Measurements from ENCODE around the gene ABHD16A. TPM values are rescaled to one million over a fixed set of nuclear protein-coding genes. Genes with fewer than 3 reads are reported as not detected.

Gene ABHD16A
- total RNA-seq, 1 experiment from 2014 or later = 47.2 TPM

- TF ChIP-seq POLR2AphosphoS5 (IDR thresholded peaks at IDR 0.05; ENCODE audit: low read depth, low read length) (no peak), TCF7L2 (IDR thresholded peaks at IDR 0.05; ENCODE audit: low read depth, low read length) (no peak), SIN3A (IDR thresholded peaks at IDR 0.05; ENCODE audit: borderline replicate concordance, insufficient read depth, low read depth, low read length) (no peak)
- TF ChIP-seq, protein P1, sequence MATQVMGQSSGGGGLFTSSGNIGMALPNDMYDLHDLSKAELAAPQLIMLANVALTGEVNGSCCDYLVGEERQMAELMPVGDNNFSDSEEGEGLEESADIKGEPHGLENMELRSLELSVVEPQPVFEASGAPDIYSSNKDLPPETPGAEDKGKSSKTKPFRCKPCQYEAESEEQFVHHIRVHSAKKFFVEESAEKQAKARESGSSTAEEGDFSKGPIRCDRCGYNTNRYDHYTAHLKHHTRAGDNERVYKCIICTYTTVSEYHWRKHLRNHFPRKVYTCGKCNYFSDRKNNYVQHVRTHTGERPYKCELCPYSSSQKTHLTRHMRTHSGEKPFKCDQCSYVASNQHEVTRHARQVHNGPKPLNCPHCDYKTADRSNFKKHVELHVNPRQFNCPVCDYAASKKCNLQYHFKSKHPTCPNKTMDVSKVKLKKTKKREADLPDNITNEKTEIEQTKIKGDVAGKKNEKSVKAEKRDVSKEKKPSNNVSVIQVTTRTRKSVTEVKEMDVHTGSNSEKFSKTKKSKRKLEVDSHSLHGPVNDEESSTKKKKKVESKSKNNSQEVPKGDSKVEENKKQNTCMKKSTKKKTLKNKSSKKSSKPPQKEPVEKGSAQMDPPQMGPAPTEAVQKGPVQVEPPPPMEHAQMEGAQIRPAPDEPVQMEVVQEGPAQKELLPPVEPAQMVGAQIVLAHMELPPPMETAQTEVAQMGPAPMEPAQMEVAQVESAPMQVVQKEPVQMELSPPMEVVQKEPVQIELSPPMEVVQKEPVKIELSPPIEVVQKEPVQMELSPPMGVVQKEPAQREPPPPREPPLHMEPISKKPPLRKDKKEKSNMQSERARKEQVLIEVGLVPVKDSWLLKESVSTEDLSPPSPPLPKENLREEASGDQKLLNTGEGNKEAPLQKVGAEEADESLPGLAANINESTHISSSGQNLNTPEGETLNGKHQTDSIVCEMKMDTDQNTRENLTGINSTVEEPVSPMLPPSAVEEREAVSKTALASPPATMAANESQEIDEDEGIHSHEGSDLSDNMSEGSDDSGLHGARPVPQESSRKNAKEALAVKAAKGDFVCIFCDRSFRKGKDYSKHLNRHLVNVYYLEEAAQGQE (IDR thresholded peaks at IDR 0.05; ENCODE audit: insufficient read depth in 1 of 2, low read depth in 2 of 2, low read length in 1 of 2) = no peak
- no peaks in the 10 kb centered on the region for H3K9me3 ChIP-seq (ENCODE audit: control insufficient read depth, insufficient read depth, low read depth, low read length)
- H3K4me1 ChIP-seq (ENCODE audit: control insufficient read depth, insufficient read depth, low read length) = no peaks in the 10 kb centered on the region
- no peaks in the 10 kb centered on the region for H3K27me3 ChIP-seq (ENCODE audit: control insufficient read depth, insufficient read depth, low read length)
- ChIA-PET POLR2A (no interaction called here), CTCF (no interaction called here)
- no peak for DNase-seq (ENCODE audit: low read depth, low spot score)
- no peak overlapping the region for H3K4me3 ChIP-seq (ENCODE audit: low read depth in 2 of 2, low read length in 2 of 2)
- no TSS peak for BruUV-seq (replicated peaks)
- H3K36me3 ChIP-seq (ENCODE audit: control insufficient read depth, insufficient read depth, low read length) = no peaks in the 10 kb centered on the region
- no peak for ATAC-seq
- in situ Hi-C loops (cut with HindIII; ENCODE audit: low pct_unique_long_range_greater_than_20kb, low sequenced_read_pairs) = no loop called here
- intact Hi-C loops (cut with micrococcal nuclease; ENCODE audit: unreplicated experiment) = no loop called here
- H3K27ac ChIP-seq (ENCODE audit: low read length) = no peak overlapping the region
Measured at GRCh38 chr6:31718265-31718664, 15.1 kb upstream of the ABHD16A start.

DNA sequence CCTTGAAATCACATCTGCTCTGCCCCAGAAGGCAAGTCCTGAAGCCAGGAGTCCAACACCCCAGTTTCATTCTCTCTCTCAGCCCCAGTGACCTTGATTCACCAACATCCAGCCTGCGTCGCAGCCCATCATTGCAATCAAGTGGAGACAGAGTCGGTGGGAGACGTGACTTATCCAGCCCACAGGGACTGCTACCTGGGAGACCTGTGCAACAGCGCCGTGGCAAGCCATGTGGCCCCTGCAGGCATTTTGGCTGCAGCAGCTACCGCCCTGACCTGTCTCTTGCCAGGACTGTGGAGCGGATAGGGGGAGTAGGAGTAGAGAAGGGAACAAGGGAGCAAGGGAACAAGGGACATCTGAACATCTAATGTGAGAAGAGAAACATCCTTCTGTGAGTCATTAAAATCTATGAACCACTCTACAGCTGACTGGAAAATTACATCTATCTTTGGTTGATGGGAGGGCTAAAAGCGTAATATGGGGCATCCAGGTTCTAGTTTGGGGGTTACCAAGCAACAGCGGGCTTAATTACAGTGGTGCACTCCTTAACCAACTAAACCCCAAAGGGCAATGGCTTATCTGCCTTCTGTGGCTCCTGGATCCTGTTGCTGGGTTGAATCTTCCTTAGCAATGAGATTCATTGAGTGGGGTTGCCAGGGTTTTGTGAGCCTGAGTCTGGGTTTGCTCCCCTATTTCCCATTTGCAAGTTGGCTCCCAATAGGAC is 14.5 kb upstream of the ABHD16A start:
- CTCF ChIA-PET = no interaction called here
- POLR2A ChIA-PET = no interaction called here
- no peak for DNase-seq (ENCODE audit: low read depth, low spot score)

More for the DNA sequence above, 14.5 kb upstream of the ABHD16A start:
- Histone ChIP-seq H3K4me1 (ENCODE audit: control insufficient read depth, insufficient read depth, low read length) (no peaks in the 10 kb centered on the region), H3K27ac (ENCODE audit: low read length) (no peak overlapping the region), H3K27me3 (ENCODE audit: control insufficient read depth, insufficient read depth, low read length) (no peaks in the 10 kb centered on the region), H3K36me3 (ENCODE audit: control insufficient read depth, insufficient read depth, low read length) (no peaks in the 10 kb centered on the region), H3K4me3 (ENCODE audit: low read depth in 2 of 2, low read length in 2 of 2) (no peak overlapping the region), H3K9me3 (ENCODE audit: control insufficient read depth, insufficient read depth, low read depth, low read length) (no peaks in the 10 kb centered on the region)
- no peak for ATAC-seq
- no peak for TF ChIP-seq POLR2AphosphoS5 (IDR thresholded peaks at IDR 0.05; ENCODE audit: low read depth, low read length)
- no peak for TF ChIP-seq SIN3A (IDR thresholded peaks at IDR 0.05; ENCODE audit: borderline replicate concordance, insufficient read depth, low read depth, low read length)
- TF ChIP-seq, protein P1 (IDR thresholded peaks at IDR 0.05; ENCODE audit: insufficient read depth in 1 of 2, low read depth in 2 of 2, low read length in 1 of 2) = no peak
- no peak for TF ChIP-seq TCF7L2 (IDR thresholded peaks at IDR 0.05; ENCODE audit: low read depth, low read length)
- TF ChIP-seq, protein P2, sequence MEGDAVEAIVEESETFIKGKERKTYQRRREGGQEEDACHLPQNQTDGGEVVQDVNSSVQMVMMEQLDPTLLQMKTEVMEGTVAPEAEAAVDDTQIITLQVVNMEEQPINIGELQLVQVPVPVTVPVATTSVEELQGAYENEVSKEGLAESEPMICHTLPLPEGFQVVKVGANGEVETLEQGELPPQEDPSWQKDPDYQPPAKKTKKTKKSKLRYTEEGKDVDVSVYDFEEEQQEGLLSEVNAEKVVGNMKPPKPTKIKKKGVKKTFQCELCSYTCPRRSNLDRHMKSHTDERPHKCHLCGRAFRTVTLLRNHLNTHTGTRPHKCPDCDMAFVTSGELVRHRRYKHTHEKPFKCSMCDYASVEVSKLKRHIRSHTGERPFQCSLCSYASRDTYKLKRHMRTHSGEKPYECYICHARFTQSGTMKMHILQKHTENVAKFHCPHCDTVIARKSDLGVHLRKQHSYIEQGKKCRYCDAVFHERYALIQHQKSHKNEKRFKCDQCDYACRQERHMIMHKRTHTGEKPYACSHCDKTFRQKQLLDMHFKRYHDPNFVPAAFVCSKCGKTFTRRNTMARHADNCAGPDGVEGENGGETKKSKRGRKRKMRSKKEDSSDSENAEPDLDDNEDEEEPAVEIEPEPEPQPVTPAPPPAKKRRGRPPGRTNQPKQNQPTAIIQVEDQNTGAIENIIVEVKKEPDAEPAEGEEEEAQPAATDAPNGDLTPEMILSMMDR (IDR thresholded peaks at IDR 0.05) = no peak
- intact Hi-C loops (cut with micrococcal nuclease; ENCODE audit: unreplicated experiment) (no loop called here), in situ Hi-C loops (cut with HindIII; ENCODE audit: low pct_unique_long_range_greater_than_20kb, low sequenced_read_pairs) (no loop called here)
- no TSS peak for BruUV-seq (replicated peaks)

Data from Panc1 (cell line).